Measurements from ENCODE around the gene TIMP3. TPM values are rescaled to one million over a fixed set of nuclear protein-coding genes. Genes with fewer than 3 reads are reported as not detected.

The TIMP3 gene
- polyA plus RNA-seq, 3 donors, result not detected

GRCh38 chr22:32815059-32815458 is 13.6 kb downstream of the TIMP3 start:
- Mint-ChIP-seq H3K4me1 (peaks cover 10% of the 10 kb centered on the region), H3K27me3 (ENCODE audit: low read depth in 3 of 3) (peaks cover 0 to 4% (median 4%) of the 10 kb centered on the region in 3 donors), H3K9me3 (no peaks in the 10 kb centered on the region), H3K36me3 (no peaks in the 10 kb centered on the region), H3K27ac (no peak overlapping the region), H3K4me3 (no peak overlapping the region)
- H3K36me3 ChIP-seq (replicated peaks in 1 of 2; ENCODE audit: control insufficient read depth in 1 of 2, insufficient read depth in 2 of 2, low read length in 2 of 2), result no peaks in the 10 kb centered on the region
- no peak overlapping the region for H3K4me3 ChIP-seq (replicated peaks in 1 of 3; ENCODE audit: low read depth in 2 of 3, low read length in 3 of 3)
- H3K9me3 ChIP-seq (replicated peaks in 1 of 2; ENCODE audit: control insufficient read depth in 1 of 2, insufficient read depth in 1 of 2, low read length in 2 of 2), result no peaks in the 10 kb centered on the region
- no peak overlapping the region for H3K4me2 ChIP-seq (replicated peaks; ENCODE audit: extremely low read depth, low read length, poor library complexity, severe bottlenecking)
- no peaks in the 10 kb centered on the region for H3K27me3 ChIP-seq (ENCODE audit: control insufficient read depth in 2 of 2, insufficient read depth in 2 of 2, low read length in 2 of 2)
- no peak overlapping the region for H3K9ac ChIP-seq (ENCODE audit: insufficient read depth, low read length, poor library complexity, severe bottlenecking)
- 100% methylated on average over 1 of the region's 4 CpGs for WGBS (ENCODE audit: insufficient coverage)
- peaks cover 0 to 4% of the 10 kb centered on the region in 2 donors for H3K4me1 ChIP-seq (ENCODE audit: control insufficient read depth in 1 of 2, insufficient read depth in 2 of 2, low read length in 2 of 2)
- intact Hi-C loops (cut with micrococcal nuclease), result no loop called here
- no peaks in the 10 kb centered on the region for H4K20me1 ChIP-seq (ENCODE audit: insufficient read depth, low read length)
- no peak overlapping the region for H2AFZ ChIP-seq (ENCODE audit: insufficient read depth, low read depth, low read length, poor library complexity, severe bottlenecking)
- TF ChIP-seq CTCF (IDR thresholded peaks at IDR 0.05), result no peak
- H3K79me2 ChIP-seq (ENCODE audit: insufficient read depth, low read length), result no peaks in the 10 kb centered on the region
- H3K27ac ChIP-seq (ENCODE audit: low read depth in 1 of 2, low read length in 2 of 2), result no peak overlapping the region
- no peak for DNase-seq

- Histone ChIP-seq H3K27me3 (ENCODE audit: control insufficient read depth in 2 of 2, insufficient read depth in 2 of 2, low read length in 2 of 2) (no peaks in the 10 kb centered on the region), H3K4me1 (ENCODE audit: control insufficient read depth in 1 of 2, insufficient read depth in 2 of 2, low read length in 2 of 2) (peaks cover 0 to 4% of the 10 kb centered on the region in 2 donors), H3K9me3 (replicated peaks in 1 of 2; ENCODE audit: control insufficient read depth in 1 of 2, insufficient read depth in 1 of 2, low read length in 2 of 2) (no peaks in the 10 kb centered on the region), H3K79me2 (ENCODE audit: insufficient read depth, low read length) (no peaks in the 10 kb centered on the region), H3K27ac (ENCODE audit: low read depth in 1 of 2, low read length in 2 of 2) (no peak overlapping the region), H3K4me3 (replicated peaks in 1 of 3; ENCODE audit: low read depth in 2 of 3, low read length in 3 of 3) (no peak overlapping the region), H3K36me3 (replicated peaks in 1 of 2; ENCODE audit: control insufficient read depth in 1 of 2, insufficient read depth in 2 of 2, low read length in 2 of 2) (no peaks in the 10 kb centered on the region), H2AFZ (ENCODE audit: insufficient read depth, low read depth, low read length, poor library complexity, severe bottlenecking) (no peak overlapping the region), H3K4me2 (replicated peaks; ENCODE audit: extremely low read depth, low read length, poor library complexity, severe bottlenecking) (no peak overlapping the region), H3K9ac (ENCODE audit: insufficient read depth, low read length, poor library complexity, severe bottlenecking) (no peak overlapping the region), H4K20me1 (ENCODE audit: insufficient read depth, low read length) (no peaks in the 10 kb centered on the region)
- no peak for TF ChIP-seq CTCF (IDR thresholded peaks at IDR 0.05)
- intact Hi-C loops (cut with micrococcal nuclease), result no loop called here
- DNase-seq, result no peak
- Mint-ChIP-seq H3K36me3 (no peaks in the 10 kb centered on the region), H3K4me1 (peaks cover 10% of the 10 kb centered on the region), H3K27ac (no peak overlapping the region), H3K9me3 (no peaks in the 10 kb centered on the region), H3K27me3 (ENCODE audit: low read depth in 3 of 3) (peaks cover 0 to 4% (median 4%) of the 10 kb centered on the region in 3 donors), H3K4me3 (no peak overlapping the region)
- WGBS (ENCODE audit: insufficient coverage), result 80% methylated on average over 3 of the region's 6 CpGs
Observed at GRCh38 chr22:32815943-32816342, 14.4 kb downstream of the TIMP3 start.
